ENCODE data around the gene DHRS11.

DNA sequence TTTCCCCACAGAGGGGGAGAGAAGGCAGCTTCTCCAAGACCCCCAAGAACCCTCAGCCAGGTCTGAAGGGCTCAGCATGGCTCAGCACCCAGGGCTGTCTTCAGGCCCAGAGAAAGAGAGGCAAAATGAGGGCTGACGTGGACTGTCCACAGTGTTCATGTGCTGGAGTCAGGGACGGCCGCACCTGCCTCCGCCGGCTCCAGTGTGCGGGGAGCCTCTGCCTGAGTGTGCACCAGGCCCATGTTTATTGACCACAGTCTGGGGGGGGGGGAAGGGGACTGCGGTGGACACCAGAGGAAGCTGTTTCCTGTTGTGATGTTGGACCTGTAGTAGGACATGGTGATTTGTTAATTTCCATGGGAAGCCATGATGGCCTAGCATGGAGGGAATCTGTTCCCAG is 16.6 kb downstream of the DHRS11 start:
- TF ChIP-seq EP300 (IDR thresholded peaks at IDR 0.05; ENCODE audit: borderline replicate concordance), result no peak
- TF ChIP-seq CEBPB (IDR thresholded peaks at IDR 0.05), result no peak
- TF ChIP-seq TAF1 (IDR thresholded peaks at IDR 0.05; ENCODE audit: low read depth), result no peak
- TF ChIP-seq, protein P1, sequence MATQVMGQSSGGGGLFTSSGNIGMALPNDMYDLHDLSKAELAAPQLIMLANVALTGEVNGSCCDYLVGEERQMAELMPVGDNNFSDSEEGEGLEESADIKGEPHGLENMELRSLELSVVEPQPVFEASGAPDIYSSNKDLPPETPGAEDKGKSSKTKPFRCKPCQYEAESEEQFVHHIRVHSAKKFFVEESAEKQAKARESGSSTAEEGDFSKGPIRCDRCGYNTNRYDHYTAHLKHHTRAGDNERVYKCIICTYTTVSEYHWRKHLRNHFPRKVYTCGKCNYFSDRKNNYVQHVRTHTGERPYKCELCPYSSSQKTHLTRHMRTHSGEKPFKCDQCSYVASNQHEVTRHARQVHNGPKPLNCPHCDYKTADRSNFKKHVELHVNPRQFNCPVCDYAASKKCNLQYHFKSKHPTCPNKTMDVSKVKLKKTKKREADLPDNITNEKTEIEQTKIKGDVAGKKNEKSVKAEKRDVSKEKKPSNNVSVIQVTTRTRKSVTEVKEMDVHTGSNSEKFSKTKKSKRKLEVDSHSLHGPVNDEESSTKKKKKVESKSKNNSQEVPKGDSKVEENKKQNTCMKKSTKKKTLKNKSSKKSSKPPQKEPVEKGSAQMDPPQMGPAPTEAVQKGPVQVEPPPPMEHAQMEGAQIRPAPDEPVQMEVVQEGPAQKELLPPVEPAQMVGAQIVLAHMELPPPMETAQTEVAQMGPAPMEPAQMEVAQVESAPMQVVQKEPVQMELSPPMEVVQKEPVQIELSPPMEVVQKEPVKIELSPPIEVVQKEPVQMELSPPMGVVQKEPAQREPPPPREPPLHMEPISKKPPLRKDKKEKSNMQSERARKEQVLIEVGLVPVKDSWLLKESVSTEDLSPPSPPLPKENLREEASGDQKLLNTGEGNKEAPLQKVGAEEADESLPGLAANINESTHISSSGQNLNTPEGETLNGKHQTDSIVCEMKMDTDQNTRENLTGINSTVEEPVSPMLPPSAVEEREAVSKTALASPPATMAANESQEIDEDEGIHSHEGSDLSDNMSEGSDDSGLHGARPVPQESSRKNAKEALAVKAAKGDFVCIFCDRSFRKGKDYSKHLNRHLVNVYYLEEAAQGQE (IDR thresholded peaks at IDR 0.05; ENCODE audit: low read depth), result no peak
- TF ChIP-seq YY1 (IDR thresholded peaks at IDR 0.05; ENCODE audit: low read depth), result no peak
